LNCaP clone FGC (cell line): ENCODE results near the gene LRRK1.

ENCODE experiments used
- DNase-seq: peaks from one replicate; pipeline ENCODE4 v3.0.0-alpha.2; 2011; ENCODE audit warnings: low read depth
- H3K4me3 ChIP-seq: 2 replicates; pipeline ENCODE4 v1.5.1; 2011; ENCODE audit warnings: mild to moderate bottlenecking, low read depth, low read length, control low read depth
- TF ChIP-seq, protein P1 (sequence below): IDR thresholded peaks from 2 replicates; pipeline ENCODE4 v1.5.1; 2012; ENCODE audit warnings: mild to moderate bottlenecking; ENCODE audit not compliant: control insufficient read depth, insufficient read depth; ENCODE audit errors: extremely low read depth

LRRK1 gene

DNA sequence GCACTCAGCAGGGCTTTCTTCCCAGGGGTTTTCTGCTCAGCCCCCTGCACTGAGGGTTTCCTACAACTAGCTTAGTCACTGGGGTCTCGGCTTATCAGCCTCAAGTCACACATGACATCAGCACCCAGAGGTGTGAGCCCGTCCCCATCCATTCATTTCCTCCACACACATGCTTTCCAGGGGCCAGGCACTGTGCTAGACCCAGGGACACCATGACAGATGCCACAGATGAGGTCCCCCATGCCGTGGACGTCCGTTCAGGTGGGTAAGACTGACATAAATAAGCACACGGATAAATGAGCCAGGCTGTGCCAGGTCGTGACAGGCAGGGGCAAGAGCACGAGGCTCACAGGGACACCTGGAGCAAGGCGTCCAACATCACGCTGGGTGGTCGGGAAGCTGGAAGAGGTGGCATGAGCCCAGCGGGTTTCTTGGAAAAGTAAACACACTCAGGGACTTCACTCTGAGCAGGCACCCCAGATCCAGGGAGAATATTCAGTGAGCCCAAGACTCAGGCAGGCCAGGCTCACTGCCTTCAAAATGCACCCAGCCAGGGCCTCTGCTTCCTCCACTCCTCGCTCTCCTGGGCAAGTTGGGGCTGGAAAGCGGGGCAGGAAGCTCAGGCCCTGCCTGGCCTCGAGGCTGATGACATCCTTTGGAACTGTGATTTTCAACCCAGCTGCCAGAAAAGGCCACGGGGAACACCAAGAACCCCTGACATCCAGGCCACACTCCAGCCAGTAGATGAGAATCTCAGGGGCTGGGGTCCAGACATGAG is 193.4 kb downstream of the LRRK1 start:
- no peak for DNase-seq
- TF ChIP-seq, protein P1, sequence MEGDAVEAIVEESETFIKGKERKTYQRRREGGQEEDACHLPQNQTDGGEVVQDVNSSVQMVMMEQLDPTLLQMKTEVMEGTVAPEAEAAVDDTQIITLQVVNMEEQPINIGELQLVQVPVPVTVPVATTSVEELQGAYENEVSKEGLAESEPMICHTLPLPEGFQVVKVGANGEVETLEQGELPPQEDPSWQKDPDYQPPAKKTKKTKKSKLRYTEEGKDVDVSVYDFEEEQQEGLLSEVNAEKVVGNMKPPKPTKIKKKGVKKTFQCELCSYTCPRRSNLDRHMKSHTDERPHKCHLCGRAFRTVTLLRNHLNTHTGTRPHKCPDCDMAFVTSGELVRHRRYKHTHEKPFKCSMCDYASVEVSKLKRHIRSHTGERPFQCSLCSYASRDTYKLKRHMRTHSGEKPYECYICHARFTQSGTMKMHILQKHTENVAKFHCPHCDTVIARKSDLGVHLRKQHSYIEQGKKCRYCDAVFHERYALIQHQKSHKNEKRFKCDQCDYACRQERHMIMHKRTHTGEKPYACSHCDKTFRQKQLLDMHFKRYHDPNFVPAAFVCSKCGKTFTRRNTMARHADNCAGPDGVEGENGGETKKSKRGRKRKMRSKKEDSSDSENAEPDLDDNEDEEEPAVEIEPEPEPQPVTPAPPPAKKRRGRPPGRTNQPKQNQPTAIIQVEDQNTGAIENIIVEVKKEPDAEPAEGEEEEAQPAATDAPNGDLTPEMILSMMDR = no peak
- H3K4me3 ChIP-seq = no peak overlapping the region

DNA sequence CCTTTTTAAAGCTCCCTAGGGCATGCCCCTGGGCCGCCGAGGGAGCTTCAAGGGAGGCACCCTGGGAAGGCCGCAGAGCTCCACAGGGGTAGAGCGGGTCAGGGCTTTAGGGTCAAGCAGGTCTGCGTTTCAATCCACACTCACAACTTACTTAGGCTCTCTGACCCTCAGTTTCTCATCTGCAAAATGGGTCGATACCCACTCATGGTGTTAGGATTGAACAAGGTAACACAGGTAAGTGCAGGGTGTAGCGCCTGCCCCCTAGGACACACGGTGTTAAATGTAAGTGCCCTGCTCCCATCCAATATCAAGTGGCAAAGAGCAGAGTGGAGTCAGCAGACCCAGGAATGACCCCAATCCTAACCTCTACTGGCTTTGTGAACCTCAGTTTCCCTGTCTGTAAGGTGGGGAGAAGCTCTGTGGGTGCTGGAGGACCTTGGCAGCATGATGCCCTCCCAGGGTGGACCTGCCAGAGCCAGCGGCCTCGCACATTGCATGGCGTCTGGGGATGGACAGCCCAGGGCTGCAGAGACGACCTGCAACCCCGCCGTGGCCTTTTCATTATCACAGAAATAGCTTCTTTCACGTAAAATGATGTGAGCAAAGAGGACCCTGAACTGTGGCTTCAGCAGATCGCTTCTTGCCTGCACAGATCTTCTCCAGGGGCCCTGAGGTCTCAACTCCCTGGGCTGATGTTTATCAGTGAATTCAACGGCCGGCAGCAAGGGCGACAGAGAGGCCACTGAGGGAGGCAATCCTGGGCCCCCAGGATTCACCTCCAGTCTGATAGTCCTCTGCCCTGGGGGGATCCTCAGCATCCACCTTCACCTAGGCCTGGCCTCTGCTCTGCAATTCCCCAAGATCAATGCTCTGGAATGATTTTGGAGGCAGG is 194.2 kb downstream of the LRRK1 start:
- H3K4me3 ChIP-seq = no peak overlapping the region
- TF ChIP-seq, protein P1 = no peak
- no peak for DNase-seq

DNA sequence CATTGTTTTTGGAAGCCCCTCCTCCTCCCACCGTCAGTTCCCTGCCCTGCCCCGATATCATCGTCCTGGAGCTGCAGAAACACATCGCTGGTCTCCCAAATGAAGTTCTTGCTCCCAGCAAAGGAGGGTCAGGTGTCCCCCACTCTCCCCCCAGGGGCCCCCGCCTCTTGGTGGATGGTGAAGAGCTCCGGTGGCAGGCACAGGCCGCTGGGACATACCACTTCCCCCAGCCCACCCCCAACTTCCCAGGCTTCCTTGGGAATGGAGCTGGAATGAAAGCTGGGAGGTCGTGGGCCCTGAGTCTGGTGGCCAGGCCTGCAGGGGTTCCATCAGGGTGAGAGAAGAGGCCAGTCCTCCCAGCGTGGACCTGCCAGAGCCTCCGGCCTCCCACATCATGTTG is 195.0 kb downstream of the LRRK1 start:
- H3K4me3 ChIP-seq = no peak overlapping the region
- DNase-seq = no peak
- TF ChIP-seq, protein P1 = no peak

DNA sequence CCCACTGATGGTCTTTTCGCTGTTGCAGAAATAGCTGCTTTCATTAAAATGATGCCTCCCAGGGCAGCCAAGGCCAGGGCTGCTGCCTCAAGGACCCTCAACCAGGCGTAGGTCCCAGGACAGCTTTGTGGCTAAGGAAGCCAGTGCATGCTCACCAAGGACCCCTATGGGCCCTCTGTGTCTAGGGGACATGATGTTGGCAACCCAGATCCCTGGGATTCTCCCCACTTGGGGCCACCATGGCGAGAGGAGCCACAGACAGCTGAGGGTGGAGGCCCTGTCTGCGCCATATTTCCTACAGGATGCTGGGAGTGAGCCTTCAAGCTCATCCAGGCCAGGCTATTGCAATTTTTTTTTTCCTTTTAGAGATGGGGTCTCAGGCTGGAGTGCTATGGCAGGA is 195.5 kb downstream of the LRRK1 start:
- H3K4me3 ChIP-seq = no peak overlapping the region
- TF ChIP-seq, protein P1 = no peak
- DNase-seq = no peak

DNA sequence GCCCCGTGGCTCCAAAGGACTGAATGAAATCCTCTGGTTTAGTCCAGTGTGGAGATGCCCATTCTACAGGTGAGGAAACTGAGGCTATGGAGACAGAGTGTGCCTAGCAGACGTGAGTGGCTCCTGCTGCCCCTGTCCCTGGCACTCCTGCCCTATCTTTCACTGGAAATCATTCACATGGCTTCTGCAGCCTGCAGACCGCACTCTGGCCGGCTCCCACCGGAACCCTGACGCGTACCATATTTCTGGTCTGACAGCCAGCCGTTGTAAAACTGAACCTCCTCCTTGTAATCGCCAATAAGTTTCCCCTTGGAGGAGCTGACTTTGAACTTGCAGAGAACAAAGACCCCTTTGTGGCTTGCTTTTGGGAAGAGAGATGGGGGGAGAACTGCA is 196.2 kb downstream of the LRRK1 start:
- no peak overlapping the region for H3K4me3 ChIP-seq
- TF ChIP-seq, protein P1 = no peak
- DNase-seq = no peak

DNA sequence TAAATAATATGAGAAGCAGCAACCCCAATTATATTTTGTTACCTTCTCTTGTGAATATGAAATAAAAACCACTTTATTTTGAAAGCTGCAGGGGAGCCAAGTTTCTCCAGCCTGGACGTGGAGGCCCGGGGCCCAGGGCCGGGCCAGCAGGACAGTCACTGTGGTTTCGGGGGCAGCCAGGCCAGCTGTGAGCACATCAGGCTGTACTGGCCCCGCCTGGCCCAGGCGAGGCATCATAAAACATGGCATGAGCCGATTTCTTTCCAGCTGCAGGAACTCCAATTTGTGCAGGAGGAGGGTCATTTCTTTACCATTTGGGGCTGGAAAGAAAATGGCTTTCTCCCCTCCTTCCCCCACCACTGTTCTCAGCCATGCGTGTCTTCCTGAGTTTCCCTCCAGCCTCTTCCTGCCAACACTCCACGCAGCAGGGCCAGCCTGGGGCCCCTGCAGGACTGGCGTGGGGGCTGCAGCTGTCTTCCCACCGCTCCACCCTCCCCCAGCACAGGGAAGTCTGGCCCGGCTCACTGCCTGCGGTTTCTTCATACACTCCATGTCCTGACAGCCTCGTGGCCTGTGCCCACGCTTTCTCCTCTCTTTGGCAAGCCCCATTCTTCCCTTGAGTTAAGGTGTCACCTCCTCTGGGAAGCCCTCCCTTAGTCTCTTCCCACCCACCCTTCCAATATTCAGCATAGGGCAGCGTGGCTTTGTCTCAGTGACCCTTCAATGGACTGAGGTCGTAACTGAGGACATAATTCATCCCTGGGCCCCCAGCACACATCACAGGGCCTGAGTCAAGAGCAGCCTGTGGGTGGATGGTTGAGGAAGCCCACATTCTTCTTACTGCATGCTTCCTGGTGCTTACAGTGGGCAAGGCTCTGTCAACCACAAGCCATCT is 196.9 kb downstream of the LRRK1 start:
- no peak overlapping the region for H3K4me3 ChIP-seq
- no peak for DNase-seq
- TF ChIP-seq, protein P1 = no peak
